Adrenal gland (tissue), 5 donors: ENCODE measurements around the gene NOC2L.

Source experiments
- POLR2A ChIP-seq, 2 donors: fragments of 450-650 bp; IDR thresholded peaks; one replicate each; pipeline ENCODE4 v1.6.1; 2017; ENCODE audit warnings: antibody characterized with exemption in 2 of 2, mild to moderate bottlenecking in 2 of 2, moderate library complexity in 1 of 2
- TF ChIP-seq, protein P1 (sequence below), 6 experiments: fragments of 450-650 bp in 4 of 6; fragments of 200-600 bp in 2 of 6; sonication (generic) in 1 of 6; IDR thresholded peaks; 1 replicate in 5 of 6; 2 replicates in 1 of 6; pipeline versions ENCODE4 v1.5.1 to v1.8.0; 2016 to 2021; ENCODE audit warnings: antibody characterized with exemption in 6 of 6, mild to moderate bottlenecking in 2 of 6, moderate library complexity in 1 of 6
- donor health status: DM: no; HTN: no; CAD: no.

GRCh38 chr1:914131-914890 lies 44.7 kb downstream of the NOC2L start:
- TF ChIP-seq, protein P1, sequence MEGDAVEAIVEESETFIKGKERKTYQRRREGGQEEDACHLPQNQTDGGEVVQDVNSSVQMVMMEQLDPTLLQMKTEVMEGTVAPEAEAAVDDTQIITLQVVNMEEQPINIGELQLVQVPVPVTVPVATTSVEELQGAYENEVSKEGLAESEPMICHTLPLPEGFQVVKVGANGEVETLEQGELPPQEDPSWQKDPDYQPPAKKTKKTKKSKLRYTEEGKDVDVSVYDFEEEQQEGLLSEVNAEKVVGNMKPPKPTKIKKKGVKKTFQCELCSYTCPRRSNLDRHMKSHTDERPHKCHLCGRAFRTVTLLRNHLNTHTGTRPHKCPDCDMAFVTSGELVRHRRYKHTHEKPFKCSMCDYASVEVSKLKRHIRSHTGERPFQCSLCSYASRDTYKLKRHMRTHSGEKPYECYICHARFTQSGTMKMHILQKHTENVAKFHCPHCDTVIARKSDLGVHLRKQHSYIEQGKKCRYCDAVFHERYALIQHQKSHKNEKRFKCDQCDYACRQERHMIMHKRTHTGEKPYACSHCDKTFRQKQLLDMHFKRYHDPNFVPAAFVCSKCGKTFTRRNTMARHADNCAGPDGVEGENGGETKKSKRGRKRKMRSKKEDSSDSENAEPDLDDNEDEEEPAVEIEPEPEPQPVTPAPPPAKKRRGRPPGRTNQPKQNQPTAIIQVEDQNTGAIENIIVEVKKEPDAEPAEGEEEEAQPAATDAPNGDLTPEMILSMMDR (IDR thresholded peaks at IDR 0.05) = no peak
- TF ChIP-seq POLR2A (IDR thresholded peaks at IDR 0.05) = no peak
